ENCODE measurements around the gene ROBO4.

Gene ROBO4

GRCh38 chr11:124859171-124859570 lies 38.5 kb downstream of the ROBO4 start:
- DNase-seq (ENCODE audit: low read depth): no peak
- in situ Hi-C loops (cut with HindIII; ENCODE audit: low sequenced_read_pairs): no loop called here
- TF ChIP-seq, protein P1, sequence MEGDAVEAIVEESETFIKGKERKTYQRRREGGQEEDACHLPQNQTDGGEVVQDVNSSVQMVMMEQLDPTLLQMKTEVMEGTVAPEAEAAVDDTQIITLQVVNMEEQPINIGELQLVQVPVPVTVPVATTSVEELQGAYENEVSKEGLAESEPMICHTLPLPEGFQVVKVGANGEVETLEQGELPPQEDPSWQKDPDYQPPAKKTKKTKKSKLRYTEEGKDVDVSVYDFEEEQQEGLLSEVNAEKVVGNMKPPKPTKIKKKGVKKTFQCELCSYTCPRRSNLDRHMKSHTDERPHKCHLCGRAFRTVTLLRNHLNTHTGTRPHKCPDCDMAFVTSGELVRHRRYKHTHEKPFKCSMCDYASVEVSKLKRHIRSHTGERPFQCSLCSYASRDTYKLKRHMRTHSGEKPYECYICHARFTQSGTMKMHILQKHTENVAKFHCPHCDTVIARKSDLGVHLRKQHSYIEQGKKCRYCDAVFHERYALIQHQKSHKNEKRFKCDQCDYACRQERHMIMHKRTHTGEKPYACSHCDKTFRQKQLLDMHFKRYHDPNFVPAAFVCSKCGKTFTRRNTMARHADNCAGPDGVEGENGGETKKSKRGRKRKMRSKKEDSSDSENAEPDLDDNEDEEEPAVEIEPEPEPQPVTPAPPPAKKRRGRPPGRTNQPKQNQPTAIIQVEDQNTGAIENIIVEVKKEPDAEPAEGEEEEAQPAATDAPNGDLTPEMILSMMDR (IDR thresholded peaks at IDR 0.05; ENCODE audit: low read depth, low read length, missing control alignments): no peak
- no peak overlapping the region for H3K4me3 ChIP-seq (ENCODE audit: low read depth, low read length)

DNA sequence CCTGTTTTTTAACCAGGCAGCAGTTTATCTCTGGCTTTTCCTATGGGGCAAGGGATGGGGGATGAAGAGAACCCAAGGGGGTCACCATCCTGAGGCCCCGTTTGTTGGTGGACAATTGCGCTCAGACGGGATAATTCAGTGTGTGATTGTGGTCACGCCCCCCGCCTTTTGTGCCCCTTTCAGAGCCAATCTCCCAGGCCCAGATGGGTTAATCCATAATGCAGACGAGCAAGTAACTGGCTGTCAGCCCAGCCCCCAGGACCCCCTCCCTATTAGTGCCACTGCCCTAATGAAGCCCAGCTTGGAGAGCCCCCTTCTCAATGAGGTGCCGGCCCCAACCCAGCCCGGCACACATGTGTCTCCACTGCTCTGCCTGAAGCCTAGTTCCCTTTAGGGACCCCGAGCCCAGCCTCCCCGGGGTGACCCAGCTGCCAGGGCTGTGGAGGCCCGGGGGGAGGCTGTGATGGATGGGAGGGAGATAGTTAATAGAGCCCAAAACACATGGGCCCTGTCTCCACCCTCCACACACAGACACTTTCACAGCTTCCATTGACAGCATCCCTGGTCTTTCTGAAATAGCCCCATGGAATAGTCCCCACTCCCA lies 51.5 kb downstream of the ROBO4 start:
- TF ChIP-seq, protein P1 (IDR thresholded peaks at IDR 0.05; ENCODE audit: low read depth, low read length, missing control alignments): no peak
- no peak for DNase-seq (ENCODE audit: low read depth)
- in situ Hi-C loops (cut with HindIII; ENCODE audit: low sequenced_read_pairs): no loop called here
- H3K4me3 ChIP-seq (ENCODE audit: low read depth, low read length): no peak overlapping the region

DNA sequence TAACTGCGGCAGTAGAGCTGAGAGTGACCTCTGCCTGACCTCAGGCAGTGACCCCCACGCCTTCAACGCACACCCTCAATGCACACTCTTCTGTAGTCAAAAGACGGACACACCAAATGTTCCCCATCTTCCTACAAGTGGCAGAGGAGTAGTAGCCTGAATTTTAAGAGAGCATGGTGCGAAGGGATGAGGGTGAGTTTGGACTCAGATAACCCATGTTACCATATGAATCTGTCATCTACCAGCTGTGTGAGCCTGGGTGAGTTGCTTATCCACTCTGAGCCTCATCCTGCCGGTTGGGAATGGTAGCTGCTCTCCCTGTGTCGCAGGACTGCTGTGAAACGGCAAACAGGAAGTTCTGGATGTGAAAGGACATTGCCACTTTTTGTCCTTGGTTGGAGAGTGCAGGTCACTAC lies 53.0 kb downstream of the ROBO4 start:
- TF ChIP-seq, protein P1 (IDR thresholded peaks at IDR 0.05; ENCODE audit: low read depth, low read length, missing control alignments): no peak
- in situ Hi-C loops (cut with HindIII; ENCODE audit: low sequenced_read_pairs): no loop called here
- no peak for DNase-seq (ENCODE audit: low read depth)
- H3K4me3 ChIP-seq (ENCODE audit: low read depth, low read length): no peak overlapping the region

GRCh38 chr11:124843616-124843910 lies 54.1 kb downstream of the ROBO4 start:
- in situ Hi-C loops (cut with HindIII; ENCODE audit: low sequenced_read_pairs): no loop called here
- H3K4me3 ChIP-seq (ENCODE audit: low read depth, low read length): no peak overlapping the region
- DNase-seq (ENCODE audit: low read depth): no peak
- TF ChIP-seq, protein P1 (IDR thresholded peaks at IDR 0.05; ENCODE audit: low read depth, low read length, missing control alignments): no peak

- TF ChIP-seq, protein P1 (IDR thresholded peaks at IDR 0.05; ENCODE audit: low read depth, low read length, missing control alignments): no peak
- no peak overlapping the region for H3K4me3 ChIP-seq (ENCODE audit: low read depth, low read length)
- DNase-seq (ENCODE audit: low read depth): no peak
- in situ Hi-C loops (cut with HindIII; ENCODE audit: low sequenced_read_pairs): no loop called here
These were observed 55.4 kb downstream of the ROBO4 start for GRCh38 chr11:124842305-124842704.

DNA sequence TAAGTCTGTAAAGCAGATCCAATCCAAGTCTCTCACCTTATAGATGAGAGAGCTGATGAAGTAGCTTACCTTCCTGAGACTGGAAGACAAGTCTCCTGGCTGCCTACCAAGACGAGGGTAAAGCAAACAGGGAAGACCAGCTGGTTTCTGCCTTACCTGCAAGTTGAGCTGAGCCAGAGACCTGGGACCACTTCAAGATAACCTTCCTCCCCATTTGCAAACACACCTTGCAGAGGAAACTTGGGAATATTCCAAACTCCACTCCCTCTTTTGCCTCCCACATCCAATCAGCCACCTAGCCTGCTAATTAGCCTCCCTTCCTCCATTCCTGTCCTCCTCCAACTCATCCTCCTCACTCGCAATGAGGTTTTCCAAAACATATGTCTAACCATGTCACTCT lies 55.8 kb downstream of the ROBO4 start:
- in situ Hi-C loops (cut with HindIII; ENCODE audit: low sequenced_read_pairs): no loop called here
- H3K4me3 ChIP-seq (ENCODE audit: low read depth, low read length): no peak overlapping the region
- TF ChIP-seq, protein P1 (IDR thresholded peaks at IDR 0.05; ENCODE audit: low read depth, low read length, missing control alignments): no peak
- DNase-seq (ENCODE audit: low read depth): no peak

DNA sequence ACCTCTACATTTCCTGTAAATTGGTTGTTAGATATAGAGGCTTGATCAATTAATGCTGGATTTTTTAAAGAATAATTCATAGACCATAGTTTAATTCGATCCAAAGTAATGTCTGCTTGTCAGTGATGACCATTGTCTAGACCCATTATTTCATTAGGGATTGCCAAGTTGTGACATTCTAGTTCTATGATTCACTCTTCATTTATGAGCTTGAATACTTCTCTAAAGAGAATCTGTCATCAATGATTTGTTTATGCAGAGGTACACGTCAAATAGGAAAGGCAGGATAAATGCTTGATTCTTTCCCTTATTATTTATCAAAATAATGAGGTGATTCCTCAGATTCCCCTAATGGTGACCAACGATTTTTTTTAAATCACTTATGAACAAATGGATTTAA lies 56.5 kb downstream of the ROBO4 start:
- DNase-seq (ENCODE audit: low read depth): no peak

More for the DNA sequence above, 56.5 kb downstream of the ROBO4 start:
- no peak overlapping the region for H3K4me3 ChIP-seq (ENCODE audit: low read depth, low read length)
- TF ChIP-seq, protein P1 (IDR thresholded peaks at IDR 0.05; ENCODE audit: low read depth, low read length, missing control alignments): no peak
- in situ Hi-C loops (cut with HindIII; ENCODE audit: low sequenced_read_pairs): no loop called here
